Uterus (tissue), 2 donors: ENCODE data around the gene ZBP1.

Source experiments
- CTCF ChIP-seq, 4 experiments: fragments of 200-600 bp in 2 of 4; fragments of 450-650 bp in 2 of 4; sonication (generic) in 2 of 4; IDR thresholded peaks; one replicate each; pipeline ENCODE4 v1.5.1; 2016 to 2019; ENCODE audit warnings: antibody characterized with exemption in 4 of 4, mild to moderate bottlenecking in 2 of 4, moderate library complexity in 1 of 4
- POLR2A ChIP-seq, 2 donors: fragments of 450-650 bp; IDR thresholded peaks; one replicate each; pipeline ENCODE4 v1.6.1; 2016; ENCODE audit warnings: antibody characterized with exemption in 2 of 2, mild to moderate bottlenecking in 1 of 2, moderate library complexity in 1 of 2

GRCh38 chr20:57570920-57571319 is 49.3 kb downstream of the ZBP1 start:
- TF ChIP-seq CTCF (IDR thresholded peaks at IDR 0.05) = no peak
- TF ChIP-seq POLR2A (IDR thresholded peaks at IDR 0.05) = no peak
